GM12864 (cell line): ENCODE data around the gene PLA2G4C.

Experiments used
- DNase-seq: peaks from one replicate; pipeline ENCODE4 v3.0.0-alpha.2; 2011; ENCODE audit warnings: low read depth
- H3K4me3 ChIP-seq: 2 replicates; pipeline ENCODE4 v1.5.1; 2011; ENCODE audit warnings: mild to moderate bottlenecking, low read depth, low read length, control low read depth
- CTCF ChIP-seq: IDR thresholded peaks from 2 replicates; pipeline ENCODE4 v1.5.1; 2011; ENCODE audit warnings: low read depth, mild to moderate bottlenecking, moderate library complexity, low read length, control low read depth, inconsistent platforms; ENCODE audit errors: missing control alignments

PLA2G4C gene

DNA sequence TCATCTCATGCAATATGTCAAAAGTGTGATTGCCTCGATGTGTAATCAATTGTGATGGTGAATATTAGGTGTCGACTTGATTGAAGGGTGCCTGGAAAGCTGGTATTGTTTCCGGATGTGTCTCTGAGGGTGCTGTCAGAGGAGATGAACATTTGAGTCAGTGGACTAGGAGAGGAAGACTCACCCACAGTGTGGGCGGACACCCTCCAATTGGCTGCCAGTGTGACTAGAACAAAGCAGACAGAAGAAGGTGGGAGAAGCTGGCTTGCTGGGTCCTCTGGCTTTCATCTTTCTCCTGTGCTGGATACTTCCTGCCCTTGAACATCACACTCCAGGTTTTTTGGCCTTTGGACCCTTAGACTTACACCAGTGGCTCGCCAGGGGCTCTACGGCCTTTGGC, 51.3 kb downstream of the PLA2G4C start:
- H3K4me3 ChIP-seq = no peak overlapping the region
- TF ChIP-seq CTCF = no peak
- DNase-seq = no peak

DNA sequence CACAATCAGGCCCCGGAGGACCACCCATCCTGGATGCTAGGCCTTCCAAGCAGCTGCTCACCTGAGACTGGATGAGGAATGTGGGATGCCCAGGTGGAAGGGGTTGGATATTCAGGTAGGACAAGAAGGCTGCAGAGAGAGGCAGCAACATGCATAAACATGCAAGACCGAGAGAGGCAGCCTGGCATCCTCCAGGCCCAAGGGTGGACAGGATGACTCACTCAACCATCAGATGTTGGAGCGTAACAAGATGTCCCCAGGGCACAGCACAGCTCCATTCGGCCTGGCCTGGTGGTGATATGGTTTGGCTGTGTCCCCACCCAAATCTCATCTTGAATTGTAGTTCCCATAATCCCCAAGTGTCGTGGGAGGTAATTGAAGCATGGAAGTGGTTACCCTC, 56.8 kb downstream of the PLA2G4C start:
- TF ChIP-seq CTCF = no peak
- no peak overlapping the region for H3K4me3 ChIP-seq
- no peak for DNase-seq

DNA sequence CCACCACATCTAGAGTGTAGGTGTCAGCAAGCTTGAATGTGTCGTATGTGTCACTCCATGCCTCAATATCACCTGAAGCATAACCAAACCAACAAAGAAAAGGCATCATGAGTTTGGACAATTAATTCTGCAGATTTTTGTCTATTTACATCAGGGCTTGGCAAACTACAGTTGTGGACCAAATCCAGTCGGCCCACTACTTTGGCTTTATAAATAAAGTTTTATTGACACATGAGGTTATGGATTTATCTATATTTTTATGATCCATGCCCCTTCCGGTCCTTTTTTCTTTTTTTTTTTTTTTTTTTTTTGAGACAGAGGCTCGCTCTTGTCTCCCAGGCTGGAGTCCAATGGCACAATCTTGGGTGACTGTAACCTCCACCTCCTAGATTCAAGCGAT, 57.5 kb downstream of the PLA2G4C start:
- no peak overlapping the region for H3K4me3 ChIP-seq
- no peak for TF ChIP-seq CTCF
- DNase-seq = no peak

DNA sequence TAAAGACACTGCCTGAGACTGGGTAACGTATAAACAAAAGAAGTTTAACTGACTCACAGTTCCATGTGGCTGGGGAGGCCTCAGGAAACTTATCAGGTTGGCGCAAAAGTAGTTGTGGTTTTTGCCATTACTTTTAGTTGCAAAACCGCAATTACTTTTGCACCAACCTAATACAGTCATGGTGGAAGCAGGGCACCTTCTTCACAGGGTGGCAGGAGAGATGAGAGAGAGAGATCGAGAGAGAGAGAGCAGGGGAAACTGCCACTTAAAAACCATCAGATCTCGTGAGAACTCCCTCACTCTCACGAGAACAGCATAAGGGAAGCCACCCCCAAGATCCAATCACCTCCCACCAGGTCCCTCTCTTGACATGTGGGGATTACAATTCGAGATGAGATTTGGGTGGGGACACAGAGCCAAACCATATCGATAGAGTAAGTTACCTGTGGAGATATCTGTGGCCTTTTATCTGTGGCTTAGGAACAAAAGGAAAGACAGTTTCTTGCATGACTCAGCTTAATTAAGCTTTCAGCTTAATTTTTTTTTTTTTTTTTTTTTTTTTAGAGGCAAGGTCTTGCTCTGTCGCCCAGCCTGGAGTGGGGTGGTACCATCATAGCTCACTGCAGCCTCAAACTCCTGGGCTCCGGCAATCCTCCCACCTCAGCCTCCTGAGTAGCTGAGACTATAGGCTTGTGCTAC, 59.1 kb downstream of the PLA2G4C start:
- DNase-seq = no peak
- TF ChIP-seq CTCF = no peak
- no peak overlapping the region for H3K4me3 ChIP-seq

- H3K4me3 ChIP-seq = no peak overlapping the region
- DNase-seq = no peak
- TF ChIP-seq CTCF = no peak
Measured at GRCh38 chr19:48044561-48044960, 66.1 kb downstream of the PLA2G4C start.

DNA sequence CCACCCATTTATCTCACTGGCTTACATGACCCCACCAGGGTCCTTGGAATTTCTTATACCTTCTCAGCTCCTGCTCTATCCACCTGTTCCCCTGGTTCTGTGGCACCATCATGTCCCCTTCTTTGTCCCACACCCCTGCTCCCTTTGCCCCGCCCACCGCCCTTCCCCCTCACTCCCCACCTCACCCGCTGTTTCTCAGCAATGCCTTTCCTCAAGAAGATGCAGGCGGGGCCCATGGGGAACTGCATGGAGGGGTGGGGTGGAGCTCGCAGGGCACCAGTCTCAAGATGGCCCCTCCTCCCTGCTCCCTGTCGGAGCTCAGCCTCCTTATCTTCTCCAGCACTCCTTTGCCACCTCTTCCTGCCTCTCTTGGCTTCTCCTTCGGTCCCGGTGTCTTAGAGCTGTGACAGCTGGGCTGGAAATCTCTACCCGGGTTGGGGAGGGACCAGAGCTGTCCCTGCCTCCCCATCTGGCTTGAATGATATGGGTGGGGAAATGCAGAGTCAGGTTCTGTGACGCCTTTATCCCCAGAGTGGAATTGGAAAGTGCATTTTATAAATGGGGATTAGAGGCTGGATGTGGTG, 66.8 kb downstream of the PLA2G4C start, which contains the start of gene CABP5:
TSS of gene CABP5 (minus strand) at position 405 of the 584 bp plus-strand sequence. CDS start at position 248, 157 bp downstream.
- TF ChIP-seq CTCF = no peak
- no peak for DNase-seq
- no peak within 1 kb of the TSS for H3K4me3 ChIP-seq
